AG20443 (cell line): ENCODE results near the gene KIF1B.

Experiments used
- DNase-seq: peaks from one replicate; pipeline ENCODE4 v3.0.0; 2012; ENCODE audit warnings: low spot score, mixed read lengths

The KIF1B gene

GRCh38 chr1:10338047-10338446 lies 127.7 kb downstream of the KIF1B start:
- DNase-seq: peak; percentile 81

GRCh38 chr1:10338611-10339010 lies 128.2 kb downstream of the KIF1B start:
- DNase-seq: no peak

GRCh38 chr1:10339036-10339567 lies 128.7 kb downstream of the KIF1B start:
- DNase-seq: no peak

- DNase-seq: peak; percentile 64
These were observed 129.4 kb downstream of the KIF1B start for GRCh38 chr1:10339815-10340214.

- no peak for DNase-seq
These were observed 130.7 kb downstream of the KIF1B start for GRCh38 chr1:10340930-10341590.

- no peak for DNase-seq
These were observed 136.7 kb downstream of the KIF1B start for GRCh38 chr1:10347109-10347508.

GRCh38 chr1:10353282-10353681 lies 142.9 kb downstream of the KIF1B start:
- no peak for DNase-seq

GRCh38 chr1:10353693-10354092 lies 143.3 kb downstream of the KIF1B start:
- no peak for DNase-seq

GRCh38 chr1:10360045-10360444 lies 149.7 kb downstream of the KIF1B start:
- no peak for DNase-seq

- no peak for DNase-seq
These were observed 151.1 kb downstream of the KIF1B start for GRCh38 chr1:10361515-10361914.

GRCh38 chr1:10368194-10368593 lies 157.8 kb downstream of the KIF1B start:
- no peak for DNase-seq

GRCh38 chr1:10374442-10374860 lies 164.1 kb downstream of the KIF1B start:
- DNase-seq: no peak

GRCh38 chr1:10377365-10378029 lies 167.1 kb downstream of the KIF1B start:
- DNase-seq: peak; percentile 74

- peak; percentile 24 for DNase-seq
These were observed 167.9 kb downstream of the KIF1B start for GRCh38 chr1:10378081-10378841.

GRCh38 chr1:10379101-10379620 lies 168.8 kb downstream of the KIF1B start:
- DNase-seq: no peak

GRCh38 chr1:10379676-10380075 lies 169.3 kb downstream of the KIF1B start:
- no peak for DNase-seq

GRCh38 chr1:10380594-10381275 lies 170.4 kb downstream of the KIF1B start:
- peak; percentile 86 for DNase-seq

- no peak for DNase-seq
These were observed 173.3 kb downstream of the KIF1B start for GRCh38 chr1:10383630-10384029.

GRCh38 chr1:10384219-10384618 lies 173.8 kb downstream of the KIF1B start:
- no peak for DNase-seq

- DNase-seq: no peak
These were observed 176.6 kb downstream of the KIF1B start for GRCh38 chr1:10386761-10387676.
